Measurements from ENCODE around the gene MACROD2. TPM values are rescaled to one million over a fixed set of nuclear protein-coding genes. Genes with fewer than 3 reads are reported as not detected.
A peak's percentile ranks its signal among the peaks of the same experiment; 100 is the strongest.

The MACROD2 gene
- total RNA-seq = 10 to 100 TPM; 10.0 to 24.0 (median 17.0) TPM

DNA sequence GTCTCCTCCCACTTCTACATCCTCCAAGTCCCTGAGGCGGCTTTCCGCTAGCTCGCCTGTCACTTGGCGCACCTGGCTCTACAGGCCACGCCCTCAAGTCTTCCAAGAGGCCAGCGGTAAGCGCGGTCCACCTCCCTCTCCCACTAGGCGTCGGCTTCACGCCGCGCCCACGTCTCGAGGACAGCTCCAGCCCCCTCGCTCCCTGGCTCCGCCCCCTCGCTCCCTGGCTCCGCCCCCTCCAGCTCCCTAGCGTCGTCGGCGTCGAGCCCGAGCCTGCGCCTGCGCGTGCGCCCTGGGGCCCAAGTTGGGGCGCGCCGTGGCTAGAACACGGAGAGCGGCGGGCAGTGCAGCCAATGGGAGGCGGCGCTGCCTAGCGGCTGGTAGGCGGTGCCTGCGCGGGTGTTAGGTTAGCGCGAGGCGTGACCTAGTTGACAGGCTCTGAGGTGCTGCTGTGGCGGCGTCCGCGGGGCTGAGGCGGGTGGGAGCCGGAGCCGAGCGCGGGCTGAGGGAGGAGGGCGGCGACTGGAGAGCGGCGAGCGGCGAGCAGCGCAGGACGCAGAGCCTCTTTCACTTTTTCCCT, at the start of gene MACROD2:
Gene MACROD2, plus strand, starts transcription at position 431 of the 580 bp plus-strand sequence.
- no peak for TF ChIP-seq POLR2A (IDR thresholded peaks at IDR 0.05)
- no peak for TF ChIP-seq CTCF (IDR thresholded peaks at IDR 0.05)
- H3K4me3 ChIP-seq (ENCODE audit: low read depth, poor library complexity, severe bottlenecking) = peak within 1 kb of the TSS; percentile 38
- WGBS, 2 donors = 2 to 5% methylated on average over 43 to 60 of the region's 61 CpGs
- DNase-seq (ENCODE audit: low spot score in 2 of 2) = peak; percentile 81 to 97
- intact Hi-C loops (cut with DNase I; ENCODE audit: low total_unique reads) = no loop called here

DNA sequence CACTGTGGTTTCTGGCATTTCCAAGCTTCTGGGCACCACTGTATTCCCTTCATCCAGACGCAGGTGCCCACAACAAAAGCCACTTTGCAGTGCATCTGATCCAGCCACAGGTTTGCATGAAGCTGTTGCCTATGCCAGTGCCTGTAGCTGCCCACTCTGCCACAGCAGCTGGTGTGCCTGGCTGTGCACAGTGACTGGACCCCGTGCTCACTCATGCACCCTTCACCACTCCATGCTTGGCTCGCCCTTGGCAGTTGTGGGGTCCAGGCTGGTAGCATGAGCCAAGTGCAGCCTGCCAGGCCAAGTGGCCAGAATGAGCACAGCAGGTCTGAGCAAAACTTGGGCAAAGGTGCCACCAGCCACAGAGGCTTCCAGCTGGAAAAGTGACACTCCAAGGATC, 47.6 kb upstream of the MACROD2 start:
- 88 to 92% methylated on average over 3 of the region's 3 CpGs for WGBS, 2 donors
- H3K4me3 ChIP-seq (ENCODE audit: low read depth, poor library complexity, severe bottlenecking) = no peak overlapping the region
- TF ChIP-seq POLR2A (IDR thresholded peaks at IDR 0.05) = no peak
- no peak for TF ChIP-seq CTCF (IDR thresholded peaks at IDR 0.05)
- no peak for DNase-seq (ENCODE audit: low spot score in 2 of 2)
- intact Hi-C loops (cut with DNase I; ENCODE audit: low total_unique reads) = no loop called here

DNA sequence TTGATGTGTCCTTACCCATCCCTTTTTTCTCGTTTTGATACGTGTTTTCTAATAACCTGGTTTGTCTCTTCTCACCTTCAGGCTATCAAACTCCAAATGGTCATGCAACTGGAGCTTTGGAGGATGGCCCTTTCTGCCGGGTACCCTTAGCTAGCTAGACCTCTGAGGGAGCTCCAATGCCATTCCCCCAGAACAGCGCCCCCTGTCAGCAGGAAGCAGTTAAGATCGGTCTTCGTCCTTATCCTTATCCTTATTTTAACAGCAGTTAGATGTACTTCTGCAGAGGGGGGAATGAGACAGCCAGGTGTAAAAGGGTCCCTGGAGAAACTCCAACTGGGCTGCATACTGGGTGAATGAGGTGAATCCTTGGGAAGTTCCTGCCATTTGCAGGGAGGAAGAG, 42.1 kb upstream of the MACROD2 start:
- WGBS, 2 donors = 67% methylated on average over 6 of the region's 6 CpGs
- no peak for DNase-seq (ENCODE audit: low spot score in 2 of 2)
- H3K4me3 ChIP-seq (ENCODE audit: low read depth, poor library complexity, severe bottlenecking) = no peak overlapping the region
- intact Hi-C loops (cut with DNase I; ENCODE audit: low total_unique reads) = no loop called here
- no peak for TF ChIP-seq POLR2A (IDR thresholded peaks at IDR 0.05)
- no peak for TF ChIP-seq CTCF (IDR thresholded peaks at IDR 0.05)

DNA sequence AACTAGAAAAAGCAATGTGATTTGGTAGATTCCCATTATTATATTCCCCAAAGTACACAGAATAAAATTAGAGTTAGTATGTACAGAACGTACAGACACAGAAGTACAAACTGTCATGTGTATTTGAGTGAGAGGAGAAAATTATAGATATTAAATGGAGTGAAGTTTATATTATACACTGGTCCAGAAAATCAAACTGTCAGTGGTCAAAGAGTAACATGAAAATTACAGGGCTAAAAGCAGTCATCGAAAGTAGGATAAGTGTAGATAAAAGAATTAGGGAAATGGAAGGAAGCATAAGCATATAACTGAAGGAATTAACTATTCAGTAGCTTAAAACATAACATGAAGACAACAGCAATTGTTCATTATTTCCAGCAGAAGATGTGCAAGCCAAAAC, 35.2 kb upstream of the MACROD2 start:
- intact Hi-C loops (cut with DNase I; ENCODE audit: low total_unique reads) = no loop called here
- DNase-seq (ENCODE audit: low spot score in 2 of 2) = no peak
- TF ChIP-seq POLR2A (IDR thresholded peaks at IDR 0.05) (no peak), CTCF (IDR thresholded peaks at IDR 0.05) (no peak)
- WGBS, 2 donors = 82 to 87% methylated on average over 2 of the region's 2 CpGs
- no peak overlapping the region for H3K4me3 ChIP-seq (ENCODE audit: low read depth, poor library complexity, severe bottlenecking)

GRCh38 chr20:13960525-13960924, 34.8 kb upstream of the MACROD2 start:
- WGBS, 2 donors = 63 to 71% methylated on average over 3 of the region's 3 CpGs
- H3K4me3 ChIP-seq (ENCODE audit: low read depth, poor library complexity, severe bottlenecking) = no peak overlapping the region
- no peak for DNase-seq (ENCODE audit: low spot score in 2 of 2)
- TF ChIP-seq POLR2A (IDR thresholded peaks at IDR 0.05) (no peak), CTCF (IDR thresholded peaks at IDR 0.05) (no peak)
- intact Hi-C loops (cut with DNase I; ENCODE audit: low total_unique reads) = no loop called here

- 63 to 93% methylated on average over 4 of the region's 4 CpGs for WGBS, 2 donors
- H3K4me3 ChIP-seq (ENCODE audit: low read depth, poor library complexity, severe bottlenecking) = no peak overlapping the region
- no peak for DNase-seq (ENCODE audit: low spot score in 2 of 2)
- no peak for TF ChIP-seq POLR2A (IDR thresholded peaks at IDR 0.05)
- intact Hi-C loops (cut with DNase I; ENCODE audit: low total_unique reads) = no loop called here
Measured at GRCh38 chr20:13984211-13984610, 11.1 kb upstream of the MACROD2 start.
